Lower lobe of right lung (tissue), 2 donors: ENCODE measurements around the gene NDUFAF8. TPM values are rescaled to one million over a fixed set of nuclear protein-coding genes. Genes with fewer than 3 reads are reported as not detected.
A peak's percentile ranks its signal among the peaks of the same experiment; 100 is the strongest.

ENCODE experiments used
- ATAC-seq, 2 donors: fragments of 200-7000 bp; cut with Tn5 transposase; one replicate each; pipeline ENCODE4 v1.9.1; 2020 to 2022; ENCODE audit warnings: mild to moderate bottlenecking in 2 of 2, moderate library complexity in 2 of 2
- DNase-seq: peaks from one replicate; pipeline ENCODE4 v3.0.0-alpha.2; 2020
- H3K27ac ChIP-seq: fragments of 200-600 bp; one replicate; pipeline ENCODE4 v1.8.0; 2022
- H3K27me3 ChIP-seq: fragments of 200-600 bp; one replicate; pipeline ENCODE4 v1.8.0; 2022; ENCODE audit warnings: low read depth
- H3K36me3 ChIP-seq: fragments of 200-600 bp; one replicate; pipeline ENCODE4 v1.8.0; 2022; ENCODE audit warnings: mild to moderate bottlenecking
- H3K4me1 ChIP-seq: fragments of 200-600 bp; one replicate; pipeline ENCODE4 v1.8.0; 2022
- H3K4me3 ChIP-seq: fragments of 200-600 bp; one replicate; pipeline ENCODE4 v1.8.0; 2022; ENCODE audit warnings: mild to moderate bottlenecking
- H3K9me3 ChIP-seq: fragments of 200-600 bp; one replicate; pipeline ENCODE4 v1.8.0; 2022
- intact Hi-C: fragments of 100-400 bp; cut with DNase I; formaldehyde crosslinking; loops from one replicate; pipeline ENCODE4 v1.11.0; 2022
- total RNA-seq: library from RNA; stranded (reverse); fragmentation: NEBNext Ultra II Directional; extraction: Animal tissue kit (Norgen Biotek cat#: 25700); gene quantifications from one replicate; pipeline ENCODE4 v1.2.1, GENCODE V29; 2021
- TF ChIP-seq, protein P1 (sequence below): fragments of 200-600 bp; IDR thresholded peaks from one replicate; pipeline ENCODE4 v1.8.0; 2022; ENCODE audit warnings: antibody characterized with exemption, mild to moderate bottlenecking
- donor health status: DM: no; HTN: yes; CAD: no; lungs with severe emphysema.

NDUFAF8 gene
- total RNA-seq, 1 donor from 2014 or later: 24.3 TPM

DNA sequence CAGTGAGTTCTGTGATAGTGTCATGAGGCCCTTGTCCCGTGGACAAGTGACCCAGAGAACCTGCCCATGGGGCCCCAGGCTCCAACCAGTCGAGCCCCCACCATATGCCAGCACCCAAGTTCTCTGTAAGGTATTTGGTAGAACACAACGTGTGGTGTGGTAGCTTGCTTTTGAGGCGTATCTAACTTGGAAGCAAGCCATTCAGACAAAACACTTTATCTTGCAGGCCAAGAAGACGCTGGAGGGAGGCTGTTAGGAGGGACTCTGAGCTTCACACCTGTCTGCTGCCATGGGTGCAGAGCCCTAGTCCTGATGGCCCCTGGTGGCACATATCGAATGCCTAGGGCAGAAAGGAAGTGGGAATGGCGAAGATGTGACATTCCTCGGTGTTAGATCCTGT is 1.6 kb downstream of the NDUFAF8 start:
- Histone ChIP-seq H3K4me3 (no peak overlapping the region), H3K27ac (no peak overlapping the region), H3K27me3 (no peaks in the 10 kb centered on the region), H3K9me3 (no peaks in the 10 kb centered on the region), H3K4me1 (peaks cover 33% of the 10 kb centered on the region), H3K36me3 (peaks cover 15% of the 10 kb centered on the region)
- DNase-seq (no peak), ATAC-seq (no peak)
- TF ChIP-seq, protein P1, sequence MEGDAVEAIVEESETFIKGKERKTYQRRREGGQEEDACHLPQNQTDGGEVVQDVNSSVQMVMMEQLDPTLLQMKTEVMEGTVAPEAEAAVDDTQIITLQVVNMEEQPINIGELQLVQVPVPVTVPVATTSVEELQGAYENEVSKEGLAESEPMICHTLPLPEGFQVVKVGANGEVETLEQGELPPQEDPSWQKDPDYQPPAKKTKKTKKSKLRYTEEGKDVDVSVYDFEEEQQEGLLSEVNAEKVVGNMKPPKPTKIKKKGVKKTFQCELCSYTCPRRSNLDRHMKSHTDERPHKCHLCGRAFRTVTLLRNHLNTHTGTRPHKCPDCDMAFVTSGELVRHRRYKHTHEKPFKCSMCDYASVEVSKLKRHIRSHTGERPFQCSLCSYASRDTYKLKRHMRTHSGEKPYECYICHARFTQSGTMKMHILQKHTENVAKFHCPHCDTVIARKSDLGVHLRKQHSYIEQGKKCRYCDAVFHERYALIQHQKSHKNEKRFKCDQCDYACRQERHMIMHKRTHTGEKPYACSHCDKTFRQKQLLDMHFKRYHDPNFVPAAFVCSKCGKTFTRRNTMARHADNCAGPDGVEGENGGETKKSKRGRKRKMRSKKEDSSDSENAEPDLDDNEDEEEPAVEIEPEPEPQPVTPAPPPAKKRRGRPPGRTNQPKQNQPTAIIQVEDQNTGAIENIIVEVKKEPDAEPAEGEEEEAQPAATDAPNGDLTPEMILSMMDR: no peak
- intact Hi-C loops: no loop called here

DNA sequence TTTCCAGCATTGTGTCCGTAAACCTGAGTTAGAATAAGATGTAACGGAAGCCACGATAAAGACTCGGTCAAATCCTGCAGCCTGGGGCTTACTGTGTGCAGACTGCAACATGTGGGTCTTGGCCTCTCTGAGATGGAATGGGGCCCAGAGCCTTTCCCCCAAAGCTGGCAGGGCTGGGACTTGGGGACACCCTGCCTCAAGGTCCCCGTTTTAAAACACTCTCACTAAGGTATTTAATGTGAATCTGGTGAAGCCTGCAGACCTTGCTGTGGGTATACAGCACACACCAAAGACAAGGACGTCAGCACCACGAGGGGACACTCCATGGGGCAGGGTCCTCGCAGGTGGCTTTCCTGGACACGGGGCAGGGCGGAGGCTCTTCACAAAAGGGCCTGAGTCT is 2.1 kb downstream of the NDUFAF8 start:
- H3K9me3 ChIP-seq: no peaks in the 10 kb centered on the region
- H3K36me3 ChIP-seq: peaks cover 19% of the 10 kb centered on the region
- TF ChIP-seq, protein P1: no peak
- no peaks in the 10 kb centered on the region for H3K27me3 ChIP-seq
- no peak overlapping the region for H3K27ac ChIP-seq
- no peak for DNase-seq
- ATAC-seq: no peak
- H3K4me1 ChIP-seq: peaks cover 33% of the 10 kb centered on the region
- no peak overlapping the region for H3K4me3 ChIP-seq
- intact Hi-C loops: no loop called here

DNA sequence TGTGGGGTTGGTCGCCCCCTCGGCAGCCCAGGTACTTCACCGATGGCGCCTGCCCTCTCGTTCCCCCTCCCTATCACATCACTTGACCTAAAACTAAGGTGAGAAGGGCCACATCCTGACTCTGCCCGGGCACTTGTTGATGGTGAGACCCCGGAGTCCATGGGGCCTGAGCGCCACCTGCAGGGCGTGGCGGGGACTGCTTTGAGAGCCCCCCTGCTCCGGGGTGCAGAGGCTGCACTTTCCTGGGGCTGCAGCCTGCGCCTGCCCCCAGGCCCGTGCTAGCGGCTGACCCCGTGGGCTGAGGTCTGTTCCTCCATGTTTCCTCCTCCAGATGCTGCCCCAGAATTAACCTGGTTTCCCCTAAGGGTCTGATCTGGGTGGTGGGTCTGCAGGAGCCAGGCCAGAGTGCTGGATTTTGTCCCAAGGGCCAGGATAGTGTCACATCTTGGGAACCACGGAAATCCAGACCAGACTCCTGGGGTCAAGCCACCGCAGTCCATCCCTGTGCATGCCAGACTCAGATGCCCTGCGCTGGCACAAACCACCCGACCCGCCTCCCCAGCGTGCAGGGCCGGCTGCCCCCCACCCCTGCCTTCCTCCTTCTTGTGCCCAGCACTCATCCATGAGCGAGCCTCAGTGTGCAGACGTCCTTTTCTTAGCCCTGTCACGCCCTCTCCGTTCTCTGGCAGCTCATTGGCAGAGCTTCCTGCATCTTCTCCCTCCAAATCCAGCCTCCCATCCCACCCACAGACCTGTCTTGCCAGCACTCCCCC is 2.7 kb downstream of the NDUFAF8 start:
- intact Hi-C loops: no loop called here

DNA sequence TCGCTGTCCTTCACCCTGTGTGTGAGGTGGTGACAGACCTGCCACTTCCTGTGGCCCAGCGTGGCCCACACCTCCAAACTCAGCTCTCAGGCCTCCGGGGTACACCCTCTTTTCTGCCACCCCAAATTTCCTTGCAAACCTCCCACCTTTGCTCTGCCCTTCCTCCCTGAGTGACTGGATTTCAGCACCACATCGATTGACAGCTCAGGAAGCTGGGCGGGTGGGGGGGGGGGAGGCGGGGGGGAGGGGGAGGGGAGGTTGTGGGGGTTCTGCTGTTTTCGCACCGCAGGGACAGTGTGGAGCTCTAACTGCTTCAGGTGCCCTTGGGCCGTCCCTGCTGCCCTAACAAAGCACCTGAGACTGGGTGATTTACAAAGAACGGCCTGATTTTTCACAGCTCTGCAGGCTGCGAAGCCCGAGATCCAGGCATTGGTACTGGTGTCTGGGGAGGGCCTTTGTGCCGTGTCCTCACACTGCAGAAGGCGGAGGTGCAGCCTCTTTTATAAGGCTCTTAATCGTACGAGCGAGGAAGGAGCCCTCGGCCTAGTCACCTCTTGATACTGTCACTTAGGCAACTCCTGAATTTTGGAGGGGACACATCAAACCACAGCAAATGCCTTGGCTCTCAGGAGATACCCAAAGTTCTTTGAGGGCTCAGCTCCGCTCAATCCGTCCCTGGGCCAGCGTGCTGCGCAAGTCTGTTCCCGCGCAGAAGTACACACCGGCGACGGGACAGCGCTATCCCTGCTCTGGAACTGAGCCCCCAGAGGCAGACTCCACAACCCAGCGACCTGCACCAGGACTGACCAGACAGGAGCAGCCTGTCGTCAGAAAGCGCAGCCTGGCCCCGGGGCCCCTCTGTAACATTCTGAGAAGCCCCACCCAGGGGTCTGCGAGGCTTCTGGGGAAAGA is 3.6 kb downstream of the NDUFAF8 start:
- Histone ChIP-seq H3K4me3 (no peak overlapping the region), H3K36me3 (peaks cover 21% of the 10 kb centered on the region), H3K27me3 (no peaks in the 10 kb centered on the region), H3K4me1 (peaks cover 20% of the 10 kb centered on the region), H3K27ac (no peak overlapping the region), H3K9me3 (no peaks in the 10 kb centered on the region)
- ATAC-seq: no peak
- DNase-seq: no peak
- TF ChIP-seq, protein P1: no peak
- intact Hi-C loops: no loop called here

More for the DNA sequence above, 2.7 kb downstream of the NDUFAF8 start:
- Histone ChIP-seq H3K4me1 (peaks cover 28% of the 10 kb centered on the region), H3K27ac (no peak overlapping the region), H3K4me3 (no peak overlapping the region), H3K9me3 (no peaks in the 10 kb centered on the region), H3K27me3 (no peaks in the 10 kb centered on the region), H3K36me3 (peaks cover 21% of the 10 kb centered on the region)
- TF ChIP-seq, protein P1: peak; percentile 78
- DNase-seq: peak; percentile 73
- ATAC-seq: no peak

DNA sequence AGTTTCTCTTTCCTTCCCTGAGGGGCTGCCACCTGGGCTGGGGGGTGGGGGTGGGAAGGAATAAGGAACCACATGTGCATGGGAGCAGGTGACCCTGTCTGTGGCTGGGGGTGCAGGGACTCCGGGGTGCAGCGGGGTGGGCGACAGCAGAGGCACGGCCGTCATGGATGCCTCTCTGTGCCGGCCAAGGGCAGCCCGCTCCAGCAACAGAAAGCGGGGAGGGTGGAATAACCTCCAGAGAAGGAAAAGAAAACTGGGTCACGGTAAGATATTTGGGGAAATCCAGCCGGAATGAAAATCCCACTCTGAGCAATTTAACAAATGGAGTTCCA is 4.2 kb downstream of the NDUFAF8 start:
- DNase-seq: no peak
- intact Hi-C loops: no loop called here
- ATAC-seq: no peak
- Histone ChIP-seq H3K9me3 (no peaks in the 10 kb centered on the region), H3K27ac (no peak overlapping the region), H3K27me3 (no peaks in the 10 kb centered on the region), H3K4me3 (no peak overlapping the region), H3K36me3 (peaks cover 21% of the 10 kb centered on the region), H3K4me1 (peaks cover 14% of the 10 kb centered on the region)
- TF ChIP-seq, protein P1: no peak
